Stimulated activated CD8-positive, alpha-beta memory T cell treated with anti-CD3 and anti-CD28 coated beads, Interleukin-2, amount 100 ng/mL, for 48 hours (primary cell): ENCODE measurements around the gene WDR86.

Source experiments
- DNase-seq, 2 donors: peaks; one replicate each; pipeline ENCODE4 v3.0.0-alpha.2; 2020; ENCODE audit warnings: low read depth in 2 of 2

Gene WDR86

GRCh38 chr7:151427705-151428377 lies 18.0 kb upstream of the WDR86 start:
- DNase-seq, result no peak

GRCh38 chr7:151426904-151427704 lies 17.3 kb upstream of the WDR86 start:
- no peak for DNase-seq

GRCh38 chr7:151426441-151426903 lies 16.6 kb upstream of the WDR86 start:
- no peak for DNase-seq

- DNase-seq, result no peak
These were observed 16.0 kb upstream of the WDR86 start for GRCh38 chr7:151425670-151426440.

GRCh38 chr7:151424799-151425198 lies 15.0 kb upstream of the WDR86 start:
- DNase-seq, result no peak

GRCh38 chr7:151423936-151424335 lies 14.1 kb upstream of the WDR86 start:
- DNase-seq, result no peak

- DNase-seq, result no peak
These were observed 13.4 kb upstream of the WDR86 start for GRCh38 chr7:151423226-151423625.

GRCh38 chr7:151422212-151422611 lies 12.4 kb upstream of the WDR86 start:
- no peak for DNase-seq

GRCh38 chr7:151420144-151420543 lies 10.3 kb upstream of the WDR86 start:
- DNase-seq, result no peak

GRCh38 chr7:151416941-151417315 lies 7.1 kb upstream of the WDR86 start:
- no peak for DNase-seq

GRCh38 chr7:151416112-151416940 lies 6.5 kb upstream of the WDR86 start:
- DNase-seq, result no peak

- DNase-seq, result no peak
These were observed 5.7 kb upstream of the WDR86 start for GRCh38 chr7:151415375-151416105.

GRCh38 chr7:151413241-151413640 lies 3.4 kb upstream of the WDR86 start:
- DNase-seq, result no peak

- DNase-seq, result no peak
These were observed 2.5 kb upstream of the WDR86 start for GRCh38 chr7:151412318-151412717.

- DNase-seq, result no peak
These were observed 1.7 kb upstream of the WDR86 start for GRCh38 chr7:151411551-151411950.

GRCh38 chr7:151410405-151411390 lies 860 bp upstream of the WDR86 start:
- DNase-seq, result no peak

- DNase-seq, result no peak
These were observed 785 bp downstream of the WDR86 start for GRCh38 chr7:151408839-151409666.

GRCh38 chr7:151408498-151408838 lies 1.4 kb downstream of the WDR86 start:
- no peak for DNase-seq
